OCI-LY1 (cell line): ENCODE measurements around the gene GALC.
A peak's percentile ranks its signal among the peaks of the same experiment; 100 is the strongest.

ENCODE experiments used
- EZH2 ChIP-seq: fragments of 200-600 bp; sonication (generic), shearing (Covaris generic); IDR thresholded peaks from 2 replicates; pipeline ENCODE4 v1.8.0; 2017; ENCODE audit warnings: borderline replicate concordance, mixed run types, mild to moderate bottlenecking, antibody characterized with exemption, low read length, moderate library complexity, mixed read lengths
- TF ChIP-seq, protein P1 (sequence below): fragments of 200-600 bp; sonication (generic), shearing (Covaris generic); IDR thresholded peaks from 2 replicates; pipeline ENCODE4 v1.5.1; 2017; ENCODE audit warnings: mild to moderate bottlenecking, antibody characterized with exemption, low read length, moderate library complexity, mixed read lengths

DNA sequence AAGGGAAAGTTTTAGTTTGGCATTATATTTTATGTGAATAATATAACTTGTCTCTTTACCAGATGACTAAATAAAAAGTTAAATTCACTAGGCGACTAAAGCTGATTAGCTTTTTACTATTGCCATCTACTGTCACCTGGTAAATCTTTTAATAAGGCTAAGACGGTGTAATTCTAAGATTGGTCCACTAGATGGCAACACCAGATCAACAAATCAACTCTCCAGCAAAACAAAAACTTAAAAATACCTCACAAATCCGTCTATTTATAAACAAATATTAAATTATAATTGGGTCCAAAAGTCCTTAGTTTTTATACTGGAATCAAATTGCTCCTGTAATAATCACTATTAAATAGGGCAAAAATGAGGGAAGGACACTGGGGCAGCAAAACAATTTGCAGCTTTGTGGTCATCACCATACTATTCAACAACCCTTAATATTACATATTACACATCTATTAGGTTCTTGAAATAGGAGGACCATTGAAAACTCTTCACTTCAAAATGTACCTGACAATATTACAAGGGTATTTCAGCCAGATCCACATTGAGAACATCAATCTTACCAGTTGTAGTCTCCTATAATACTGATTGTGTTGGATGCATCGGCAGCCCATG is 47.9 kb downstream of the GALC start:
- TF ChIP-seq, protein P1, sequence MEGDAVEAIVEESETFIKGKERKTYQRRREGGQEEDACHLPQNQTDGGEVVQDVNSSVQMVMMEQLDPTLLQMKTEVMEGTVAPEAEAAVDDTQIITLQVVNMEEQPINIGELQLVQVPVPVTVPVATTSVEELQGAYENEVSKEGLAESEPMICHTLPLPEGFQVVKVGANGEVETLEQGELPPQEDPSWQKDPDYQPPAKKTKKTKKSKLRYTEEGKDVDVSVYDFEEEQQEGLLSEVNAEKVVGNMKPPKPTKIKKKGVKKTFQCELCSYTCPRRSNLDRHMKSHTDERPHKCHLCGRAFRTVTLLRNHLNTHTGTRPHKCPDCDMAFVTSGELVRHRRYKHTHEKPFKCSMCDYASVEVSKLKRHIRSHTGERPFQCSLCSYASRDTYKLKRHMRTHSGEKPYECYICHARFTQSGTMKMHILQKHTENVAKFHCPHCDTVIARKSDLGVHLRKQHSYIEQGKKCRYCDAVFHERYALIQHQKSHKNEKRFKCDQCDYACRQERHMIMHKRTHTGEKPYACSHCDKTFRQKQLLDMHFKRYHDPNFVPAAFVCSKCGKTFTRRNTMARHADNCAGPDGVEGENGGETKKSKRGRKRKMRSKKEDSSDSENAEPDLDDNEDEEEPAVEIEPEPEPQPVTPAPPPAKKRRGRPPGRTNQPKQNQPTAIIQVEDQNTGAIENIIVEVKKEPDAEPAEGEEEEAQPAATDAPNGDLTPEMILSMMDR: peak; percentile 74
- no peak for TF ChIP-seq EZH2
